Measurements from ENCODE around the gene TMEM260.

TMEM260 gene

GRCh38 chr14:56562883-56563282 lies 16.7 kb upstream of the TMEM260 start:
- no peaks in the 10 kb centered on the region for H3K4me1 ChIP-seq (ENCODE audit: control insufficient read depth, insufficient read depth, low read length, unreplicated experiment)
- H3K27ac ChIP-seq (ENCODE audit: low read depth, low read length): no peak overlapping the region
- H3K36me3 ChIP-seq (ENCODE audit: insufficient read depth, low read length): no peaks in the 10 kb centered on the region
- no peak overlapping the region for H2AFZ ChIP-seq (ENCODE audit: low read length, unreplicated experiment)
- peaks cover 40% of the 10 kb centered on the region for H3K27me3 ChIP-seq (ENCODE audit: insufficient read depth, low read length)
- no peaks in the 10 kb centered on the region for H3K79me2 ChIP-seq (ENCODE audit: control insufficient read depth, insufficient read depth, low read length, unreplicated experiment)
- H3K4me3 ChIP-seq (ENCODE audit: low read depth, low read length): no peak overlapping the region

DNA sequence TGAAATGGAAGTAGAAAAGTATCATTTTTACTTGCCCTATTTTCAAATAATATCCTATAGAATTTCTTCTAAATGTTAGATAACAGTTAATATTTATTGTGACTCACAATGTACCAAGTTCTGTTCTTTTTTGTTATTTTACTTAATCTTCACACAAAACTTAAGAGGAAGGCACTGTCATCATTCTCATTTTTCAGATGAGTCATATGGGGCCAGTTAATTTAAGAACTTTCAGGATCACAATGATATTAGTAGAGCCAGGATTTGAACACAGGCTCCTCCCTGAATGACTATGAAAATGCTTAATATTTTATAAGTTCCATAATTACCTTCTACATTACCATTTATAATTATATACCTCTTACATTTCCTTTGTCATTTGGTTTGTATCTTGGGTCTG lies 10.4 kb upstream of the TMEM260 start:
- H3K27me3 ChIP-seq (ENCODE audit: insufficient read depth, low read length): peaks cover 38% of the 10 kb centered on the region
- H3K4me3 ChIP-seq (ENCODE audit: low read depth, low read length): no peak overlapping the region
- H3K27ac ChIP-seq (ENCODE audit: low read depth, low read length): no peak overlapping the region
- H3K36me3 ChIP-seq (ENCODE audit: insufficient read depth, low read length): no peaks in the 10 kb centered on the region
- no peaks in the 10 kb centered on the region for H3K79me2 ChIP-seq (ENCODE audit: control insufficient read depth, insufficient read depth, low read length, unreplicated experiment)
- H2AFZ ChIP-seq (ENCODE audit: low read length, unreplicated experiment): no peak overlapping the region
- peaks cover 4% of the 10 kb centered on the region for H3K4me1 ChIP-seq (ENCODE audit: control insufficient read depth, insufficient read depth, low read length, unreplicated experiment)

- peaks cover 4% of the 10 kb centered on the region for H3K4me1 ChIP-seq (ENCODE audit: control insufficient read depth, insufficient read depth, low read length, unreplicated experiment)
- no peaks in the 10 kb centered on the region for H3K36me3 ChIP-seq (ENCODE audit: insufficient read depth, low read length)
- no peak overlapping the region for H2AFZ ChIP-seq (ENCODE audit: low read length, unreplicated experiment)
- no peaks in the 10 kb centered on the region for H3K79me2 ChIP-seq (ENCODE audit: control insufficient read depth, insufficient read depth, low read length, unreplicated experiment)
- H3K27me3 ChIP-seq (ENCODE audit: insufficient read depth, low read length): peaks cover 34% of the 10 kb centered on the region
- H3K4me3 ChIP-seq (ENCODE audit: low read depth, low read length): no peak overlapping the region
- no peak overlapping the region for H3K27ac ChIP-seq (ENCODE audit: low read depth, low read length)
Observed at GRCh38 chr14:56570295-56570694, 9.3 kb upstream of the TMEM260 start.

- Histone ChIP-seq H3K79me2 (ENCODE audit: control insufficient read depth, insufficient read depth, low read length, unreplicated experiment) (peaks cover 27% of the 10 kb centered on the region), H2AFZ (ENCODE audit: low read length, unreplicated experiment) (peak overlapping the region; percentile 89)
Observed at GRCh38 chr14:56580221-56580711, 668 bp downstream of the TMEM260 start.

GRCh38 chr14:56581041-56581727 lies 1.6 kb downstream of the TMEM260 start:
- no peak overlapping the region for H2AFZ ChIP-seq (ENCODE audit: low read length, unreplicated experiment)
- peak overlapping the region; percentile 81 for H3K4me3 ChIP-seq (ENCODE audit: low read depth, low read length)
- peaks cover 27% of the 10 kb centered on the region for H3K79me2 ChIP-seq (ENCODE audit: control insufficient read depth, insufficient read depth, low read length, unreplicated experiment)
- H3K4me1 ChIP-seq (ENCODE audit: control insufficient read depth, insufficient read depth, low read length, unreplicated experiment): peaks cover 26% of the 10 kb centered on the region
- H3K36me3 ChIP-seq (ENCODE audit: insufficient read depth, low read length): peaks cover 4% of the 10 kb centered on the region; the same call in 1 of the 2 replicates
- H3K27me3 ChIP-seq (ENCODE audit: insufficient read depth, low read length): peaks cover 11% of the 10 kb centered on the region
- no peak overlapping the region for H3K27ac ChIP-seq (ENCODE audit: low read depth, low read length)

More at GRCh38 chr14:56580221-56580711, 668 bp downstream of the TMEM260 start:
- no peaks in the 10 kb centered on the region for H3K36me3 ChIP-seq (ENCODE audit: insufficient read depth, low read length)
- H3K4me3 ChIP-seq (ENCODE audit: low read depth, low read length): peak overlapping the region; percentile 81
- no peak overlapping the region for H3K27ac ChIP-seq (ENCODE audit: low read depth, low read length)
- H3K4me1 ChIP-seq (ENCODE audit: control insufficient read depth, insufficient read depth, low read length, unreplicated experiment): peaks cover 21% of the 10 kb centered on the region
- peaks cover 15% of the 10 kb centered on the region for H3K27me3 ChIP-seq (ENCODE audit: insufficient read depth, low read length)

GRCh38 chr14:56585461-56586084 lies 6.0 kb downstream of the TMEM260 start:
- H3K4me3 ChIP-seq (ENCODE audit: low read depth, low read length): no peak overlapping the region
- peaks cover 24% of the 10 kb centered on the region for H3K4me1 ChIP-seq (ENCODE audit: control insufficient read depth, insufficient read depth, low read length, unreplicated experiment)
- H3K79me2 ChIP-seq (ENCODE audit: control insufficient read depth, insufficient read depth, low read length, unreplicated experiment): peaks cover 17% of the 10 kb centered on the region

GRCh38 chr14:56587701-56588100 lies 8.1 kb downstream of the TMEM260 start:
- Histone ChIP-seq H3K27ac (ENCODE audit: low read depth, low read length) (no peak overlapping the region), H3K4me1 (ENCODE audit: control insufficient read depth, insufficient read depth, low read length, unreplicated experiment) (peaks cover 14% of the 10 kb centered on the region), H2AFZ (ENCODE audit: low read length, unreplicated experiment) (no peak overlapping the region), H3K4me3 (ENCODE audit: low read depth, low read length) (no peak overlapping the region), H3K27me3 (ENCODE audit: insufficient read depth, low read length) (no peaks in the 10 kb centered on the region), H3K36me3 (ENCODE audit: insufficient read depth, low read length) (peaks cover 11% of the 10 kb centered on the region), H3K79me2 (ENCODE audit: control insufficient read depth, insufficient read depth, low read length, unreplicated experiment) (peaks cover 2% of the 10 kb centered on the region)

More at GRCh38 chr14:56585461-56586084, 6.0 kb downstream of the TMEM260 start:
- Histone ChIP-seq H2AFZ (ENCODE audit: low read length, unreplicated experiment) (no peak overlapping the region), H3K27me3 (ENCODE audit: insufficient read depth, low read length) (no peaks in the 10 kb centered on the region), H3K36me3 (ENCODE audit: insufficient read depth, low read length) (peaks cover 11% of the 10 kb centered on the region), H3K27ac (ENCODE audit: low read depth, low read length) (peak overlapping the region; percentile 12; the same call in 1 of the 2 replicates)

- Histone ChIP-seq H3K4me3 (ENCODE audit: low read depth, low read length) (no peak overlapping the region), H3K4me1 (ENCODE audit: control insufficient read depth, insufficient read depth, low read length, unreplicated experiment) (peaks cover 4% of the 10 kb centered on the region), H3K36me3 (ENCODE audit: insufficient read depth, low read length) (peaks cover 11% of the 10 kb centered on the region), H3K79me2 (ENCODE audit: control insufficient read depth, insufficient read depth, low read length, unreplicated experiment) (no peaks in the 10 kb centered on the region), H3K27me3 (ENCODE audit: insufficient read depth, low read length) (no peaks in the 10 kb centered on the region), H3K27ac (ENCODE audit: low read depth, low read length) (no peak overlapping the region), H2AFZ (ENCODE audit: low read length, unreplicated experiment) (no peak overlapping the region)
Observed at GRCh38 chr14:56590535-56590960, 10.9 kb downstream of the TMEM260 start.

DNA sequence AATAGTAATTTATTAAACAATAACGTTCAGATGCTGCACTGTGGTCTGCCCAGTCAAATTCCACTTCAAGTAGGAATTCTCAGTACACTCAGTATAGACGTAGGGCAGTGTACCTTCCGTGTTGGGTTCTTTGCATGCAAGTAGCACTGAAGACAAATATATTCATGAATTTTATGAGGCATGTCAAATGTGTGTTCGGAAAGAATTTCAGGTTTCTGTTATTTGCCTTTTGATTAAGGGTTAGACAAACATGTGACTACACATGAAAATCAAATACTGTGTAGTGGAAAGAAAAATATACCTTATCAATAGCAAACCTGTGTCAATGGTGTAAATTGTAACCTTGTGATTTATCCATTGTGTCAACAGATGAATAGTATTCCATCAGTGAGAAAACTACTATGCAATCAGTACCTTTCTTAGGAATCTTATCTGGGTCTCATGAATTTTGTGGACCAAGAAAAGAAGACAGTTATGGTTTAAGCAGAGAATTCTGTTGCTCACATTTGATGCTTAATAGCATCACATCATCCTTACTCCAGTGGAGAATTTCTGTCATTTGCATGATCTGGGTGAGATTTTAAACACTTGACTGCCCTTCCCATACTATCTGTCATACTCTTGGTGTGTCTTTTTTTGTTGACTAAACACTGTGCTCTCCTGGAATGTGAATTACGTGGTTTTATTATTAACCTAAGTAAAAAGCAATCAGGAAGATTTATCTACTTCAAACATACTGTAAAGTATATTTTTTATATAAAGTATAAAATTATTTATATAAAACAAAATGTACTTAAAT lies 13.3 kb downstream of the TMEM260 start:
- peaks cover 4% of the 10 kb centered on the region for H3K36me3 ChIP-seq (ENCODE audit: insufficient read depth, low read length)
- no peaks in the 10 kb centered on the region for H3K27me3 ChIP-seq (ENCODE audit: insufficient read depth, low read length)

DNA sequence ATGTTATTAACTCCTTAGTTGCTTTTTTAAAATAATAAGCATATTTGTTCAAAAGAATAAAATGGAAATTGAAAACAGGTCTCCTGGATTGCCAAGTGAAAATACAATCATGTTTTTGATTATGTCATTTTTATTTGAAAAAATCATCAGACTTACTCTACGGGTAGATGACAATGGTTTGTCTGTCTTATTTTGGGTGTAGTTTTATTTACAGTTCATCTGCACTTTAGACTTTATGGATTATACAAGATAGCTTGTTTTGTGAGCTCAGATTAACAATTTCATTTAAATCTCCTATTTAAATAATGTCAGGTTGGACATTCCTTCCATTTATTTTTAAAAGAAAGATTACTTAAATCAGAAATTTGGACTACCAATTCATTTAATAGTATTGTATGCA lies 14.8 kb downstream of the TMEM260 start:
- no peaks in the 10 kb centered on the region for H3K27me3 ChIP-seq (ENCODE audit: insufficient read depth, low read length)
- no peaks in the 10 kb centered on the region for H3K79me2 ChIP-seq (ENCODE audit: control insufficient read depth, insufficient read depth, low read length, unreplicated experiment)
- no peak overlapping the region for H3K4me3 ChIP-seq (ENCODE audit: low read depth, low read length)
- H3K36me3 ChIP-seq (ENCODE audit: insufficient read depth, low read length): no peaks in the 10 kb centered on the region
- no peaks in the 10 kb centered on the region for H3K4me1 ChIP-seq (ENCODE audit: control insufficient read depth, insufficient read depth, low read length, unreplicated experiment)
- H3K27ac ChIP-seq (ENCODE audit: low read depth, low read length): no peak overlapping the region
- no peak overlapping the region for H2AFZ ChIP-seq (ENCODE audit: low read length, unreplicated experiment)

More for the DNA sequence above, 13.3 kb downstream of the TMEM260 start:
- Histone ChIP-seq H3K79me2 (ENCODE audit: control insufficient read depth, insufficient read depth, low read length, unreplicated experiment) (no peaks in the 10 kb centered on the region), H3K4me3 (ENCODE audit: low read depth, low read length) (no peak overlapping the region), H3K4me1 (ENCODE audit: control insufficient read depth, insufficient read depth, low read length, unreplicated experiment) (no peaks in the 10 kb centered on the region), H3K27ac (ENCODE audit: low read depth, low read length) (no peak overlapping the region), H2AFZ (ENCODE audit: low read length, unreplicated experiment) (no peak overlapping the region)
